Activated CD4-positive, alpha-beta T cell treated with anti-CD3 and anti-CD28 coated beads for 4 hours (primary cell): ENCODE data around the gene CRIP2.

Experiments used
- DNase-seq, 2 donors: peaks; one replicate each; pipeline ENCODE4 v3.0.0-alpha.2; 2020

The CRIP2 gene

DNA sequence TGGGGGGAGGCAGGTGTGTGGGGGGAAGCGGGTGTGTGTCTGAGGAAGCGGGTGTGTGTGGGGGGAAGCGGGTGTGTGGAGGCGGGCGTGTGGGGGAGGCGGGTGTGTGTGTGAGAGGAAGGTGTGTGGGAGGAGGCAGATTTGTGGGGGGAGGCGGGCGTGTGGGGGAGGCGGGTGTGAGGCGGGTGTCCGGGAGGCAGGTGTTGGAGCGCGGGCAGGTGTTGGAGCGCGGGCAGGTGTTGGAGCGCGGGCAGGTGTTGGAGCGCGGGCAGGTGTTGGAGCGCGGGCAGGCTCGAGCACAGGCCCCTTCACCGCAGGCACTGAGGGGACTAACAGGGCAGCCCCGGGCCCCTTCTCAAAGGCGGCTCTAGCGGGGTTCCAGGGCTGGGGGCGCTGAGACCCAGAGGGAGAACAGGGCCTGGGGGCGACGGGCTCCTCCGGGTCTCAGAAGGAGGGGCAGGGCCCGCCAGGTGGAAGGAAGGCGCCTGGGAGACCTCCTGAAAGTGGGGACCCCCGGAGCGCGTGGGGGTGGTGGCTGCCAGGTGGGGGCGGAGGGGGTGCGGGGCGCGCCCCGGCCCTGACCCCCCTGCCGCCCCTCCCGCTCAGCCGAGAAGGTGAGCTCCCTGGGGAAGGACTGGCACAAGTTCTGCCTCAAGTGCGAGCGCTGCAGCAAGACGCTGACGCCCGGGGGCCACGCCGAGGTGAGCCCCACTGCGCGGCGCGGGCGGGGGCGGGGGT is 3.2 kb downstream of the CRIP2 start:
- DNase-seq, result peak; percentile 46 to 73

DNA sequence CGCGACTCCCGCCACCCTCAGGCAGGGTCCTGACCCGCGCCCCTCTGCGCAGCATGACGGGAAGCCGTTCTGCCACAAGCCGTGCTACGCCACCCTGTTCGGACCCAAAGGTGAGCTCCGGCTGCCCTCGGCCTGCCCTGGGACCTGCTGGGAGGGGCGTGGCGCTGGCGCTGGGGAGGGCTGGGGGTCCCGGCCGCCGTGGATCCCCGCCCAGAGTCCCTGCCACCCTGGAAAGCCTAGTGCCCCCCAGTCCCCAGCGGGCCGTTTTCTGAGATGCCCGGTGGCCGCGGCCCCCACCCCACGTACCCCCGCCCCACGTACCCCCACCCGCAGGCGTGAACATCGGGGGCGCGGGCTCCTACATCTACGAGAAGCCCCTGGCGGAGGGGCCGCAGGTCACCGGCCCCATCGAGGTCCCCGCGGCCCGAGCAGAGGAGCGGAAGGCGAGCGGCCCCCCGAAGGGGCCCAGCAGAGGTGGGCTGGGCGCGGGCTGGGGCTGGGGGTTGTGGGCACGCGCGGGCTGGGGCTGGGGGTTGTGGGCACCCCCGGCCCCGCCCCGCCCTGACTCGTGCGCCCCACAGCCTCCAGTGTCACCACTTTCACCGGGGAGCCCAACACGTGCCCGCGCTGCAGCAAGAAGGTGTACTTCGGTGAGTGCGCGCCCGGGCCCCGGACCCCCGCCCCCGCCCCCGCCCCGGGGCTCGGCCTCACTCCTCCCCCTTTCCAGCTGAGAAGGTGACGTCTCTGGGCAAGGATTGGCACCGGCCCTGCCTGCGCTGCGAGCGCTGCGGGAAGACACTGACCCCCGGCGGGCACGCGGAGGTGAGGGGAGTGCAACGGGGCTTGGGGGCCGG is 4.0 kb downstream of the CRIP2 start:
- DNase-seq, result no peak

DNA sequence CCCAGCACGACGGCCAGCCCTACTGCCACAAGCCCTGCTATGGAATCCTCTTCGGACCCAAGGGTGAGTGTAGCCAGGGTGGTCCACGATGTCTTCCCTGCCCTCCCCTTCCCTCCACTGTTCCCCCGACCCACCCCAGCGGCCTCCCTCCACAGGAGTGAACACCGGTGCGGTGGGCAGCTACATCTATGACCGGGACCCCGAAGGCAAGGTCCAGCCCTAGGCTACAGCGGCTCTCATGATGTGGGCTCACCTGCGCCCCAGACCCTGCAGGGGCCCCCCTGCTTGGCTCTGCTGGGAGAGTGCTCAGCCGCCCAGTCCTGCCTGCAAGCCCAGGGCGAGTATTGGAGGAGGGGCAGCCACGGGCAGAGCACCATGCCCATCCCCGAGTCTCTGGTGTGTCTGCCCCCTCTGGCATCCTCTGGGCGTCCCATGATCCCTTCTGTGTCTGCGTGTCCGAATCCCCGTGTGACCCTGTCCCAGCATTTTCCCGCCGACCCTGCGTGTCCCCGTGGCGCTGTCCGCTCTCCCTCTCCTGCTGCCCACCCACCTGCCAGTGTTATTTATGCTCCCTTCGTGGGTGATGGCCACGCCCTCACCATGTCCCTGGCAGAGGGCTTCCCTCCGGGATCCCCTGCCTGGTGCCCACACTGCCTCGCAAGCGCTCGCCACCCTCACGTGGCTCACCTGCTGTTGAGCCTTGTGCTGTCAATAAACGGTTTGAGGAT is 5.0 kb downstream of the CRIP2 start:
- DNase-seq, result no peak

DNA sequence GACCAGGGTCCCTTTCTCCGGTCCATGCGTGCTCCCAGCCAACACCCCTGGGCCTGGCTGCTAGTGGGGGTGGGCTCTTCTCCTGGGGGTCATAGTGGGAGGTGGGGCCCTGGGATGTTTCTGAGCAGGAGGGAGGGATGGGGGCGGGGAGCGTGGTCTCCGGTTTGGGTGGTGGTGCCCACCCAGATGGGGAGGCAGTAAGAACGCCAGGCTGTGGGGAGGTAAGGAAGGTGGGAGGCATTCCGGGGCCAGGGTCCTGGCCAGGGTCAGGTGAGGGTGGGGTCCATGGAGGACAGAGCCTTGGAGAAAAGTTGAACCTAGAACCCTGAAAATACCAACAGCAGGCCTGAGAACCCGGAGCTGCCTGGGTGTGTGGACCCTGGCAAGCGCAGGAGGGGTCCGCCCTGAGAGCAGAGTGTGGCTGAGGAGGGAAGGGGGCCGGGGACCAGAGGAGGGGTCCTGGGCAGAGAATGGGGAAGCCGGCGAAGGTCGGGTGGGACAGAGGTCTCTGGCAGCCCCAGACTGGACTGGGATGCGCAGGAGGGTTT is 5.7 kb downstream of the CRIP2 start:
- no peak for DNase-seq

DNA sequence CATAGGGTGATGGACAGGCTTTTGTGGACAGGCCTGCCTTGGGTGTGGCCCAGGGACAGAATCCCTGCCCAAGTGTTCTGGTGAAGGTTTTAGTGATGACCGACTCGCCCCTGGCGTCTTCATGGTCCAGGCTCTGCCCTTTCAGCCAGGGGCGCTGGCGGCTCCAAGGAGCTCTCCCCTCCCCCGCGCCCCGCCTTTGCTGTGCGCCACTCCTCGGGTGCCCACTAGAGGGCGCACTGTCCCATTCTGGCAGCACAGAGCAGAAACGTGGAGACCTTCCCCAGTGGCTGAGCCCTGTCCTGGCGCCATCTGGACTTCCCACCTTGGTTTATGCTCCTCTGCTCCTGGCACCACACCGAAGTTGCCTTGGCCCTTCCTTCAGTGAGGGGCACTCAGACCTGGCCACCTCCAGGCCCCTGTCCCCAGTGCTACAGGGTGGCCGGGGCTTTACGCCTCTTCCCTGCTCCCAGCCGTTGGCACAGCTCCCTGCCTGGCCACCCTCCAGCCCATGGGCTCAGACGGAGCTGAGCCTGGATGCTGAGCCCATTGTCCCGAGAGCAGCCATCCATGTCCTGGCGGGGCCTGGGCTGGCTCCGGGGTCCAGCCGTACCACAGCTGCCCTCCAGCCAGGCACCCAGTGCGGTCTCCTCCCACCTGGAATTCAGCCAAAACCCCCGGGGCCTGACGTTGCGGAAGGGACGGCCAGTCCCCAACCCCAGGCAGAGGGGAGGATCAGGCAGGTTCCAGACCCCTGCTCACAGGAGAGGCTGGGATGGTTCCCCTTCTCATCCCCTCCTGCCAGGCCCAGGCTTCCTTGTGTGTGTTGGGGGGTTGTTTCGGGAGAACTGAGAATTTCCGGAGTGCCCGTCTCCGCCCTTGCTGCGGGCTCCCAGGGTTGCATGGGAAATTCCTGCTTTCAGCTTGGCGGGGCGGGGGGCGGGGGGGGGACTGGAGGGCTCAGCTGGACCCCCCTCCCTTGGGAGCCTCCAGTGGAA is 6.5 kb downstream of the CRIP2 start:
- peak; percentile 84 to 89 for DNase-seq

DNA sequence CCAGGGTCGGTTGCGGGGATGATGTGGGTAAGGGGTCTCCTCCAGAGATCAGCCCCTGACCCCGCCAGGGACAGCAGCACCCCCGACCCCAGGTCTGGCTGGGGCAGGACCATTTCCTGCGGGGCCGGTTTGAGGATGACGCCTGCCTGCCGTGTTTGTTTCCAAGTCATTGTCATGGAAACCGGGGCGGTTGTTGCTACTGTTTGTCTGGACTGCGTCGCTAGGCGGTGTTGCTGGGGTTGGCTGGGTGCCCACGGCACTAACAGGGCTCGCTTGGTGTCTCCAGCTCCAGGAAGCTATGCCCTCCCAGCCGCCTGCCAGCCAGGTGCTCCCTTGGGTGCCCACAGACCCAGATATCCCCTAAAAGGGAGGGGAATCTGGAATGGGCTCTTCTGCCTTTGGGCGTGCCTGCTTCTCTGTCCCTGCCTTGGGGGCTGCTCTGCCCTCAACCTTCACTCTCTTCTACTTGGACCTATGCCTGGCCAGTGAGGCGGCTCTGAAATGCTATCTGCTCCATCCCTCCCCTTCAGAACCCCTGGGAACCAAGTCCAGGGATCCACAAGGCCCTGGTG is 7.4 kb downstream of the CRIP2 start:
- DNase-seq, result peak; percentile 88 to 91

DNA sequence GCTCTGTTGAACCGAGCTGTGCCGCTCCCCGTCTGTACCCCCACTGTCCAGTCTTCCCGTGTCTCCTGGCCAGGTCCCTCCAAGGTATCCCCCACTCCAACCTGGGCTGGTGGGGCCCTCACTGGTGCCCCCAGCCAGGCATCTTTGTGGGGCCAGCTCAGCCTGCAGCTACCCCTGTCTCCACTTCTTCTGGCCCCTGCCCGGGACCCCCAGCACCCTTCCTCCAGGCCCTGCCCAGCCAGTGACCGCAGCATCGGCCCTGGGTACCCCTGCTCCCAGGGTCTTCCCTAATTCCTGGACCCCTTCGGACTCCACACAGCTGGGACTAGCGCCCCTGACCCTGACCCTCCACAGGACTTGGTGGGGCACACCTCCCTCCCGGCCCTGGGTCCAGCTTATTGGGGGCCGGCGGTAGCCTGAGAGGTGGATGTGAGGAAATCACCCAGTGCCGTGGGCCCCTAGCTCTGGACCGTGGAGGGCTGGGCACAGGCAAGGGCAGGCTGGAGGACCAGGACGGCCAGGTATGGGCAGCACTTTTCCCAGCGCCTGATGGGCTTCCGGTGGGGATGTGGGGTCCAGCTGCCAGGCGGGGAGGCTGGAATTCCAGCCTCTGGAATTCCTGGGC is 8.0 kb downstream of the CRIP2 start:
- DNase-seq, result no peak

DNA sequence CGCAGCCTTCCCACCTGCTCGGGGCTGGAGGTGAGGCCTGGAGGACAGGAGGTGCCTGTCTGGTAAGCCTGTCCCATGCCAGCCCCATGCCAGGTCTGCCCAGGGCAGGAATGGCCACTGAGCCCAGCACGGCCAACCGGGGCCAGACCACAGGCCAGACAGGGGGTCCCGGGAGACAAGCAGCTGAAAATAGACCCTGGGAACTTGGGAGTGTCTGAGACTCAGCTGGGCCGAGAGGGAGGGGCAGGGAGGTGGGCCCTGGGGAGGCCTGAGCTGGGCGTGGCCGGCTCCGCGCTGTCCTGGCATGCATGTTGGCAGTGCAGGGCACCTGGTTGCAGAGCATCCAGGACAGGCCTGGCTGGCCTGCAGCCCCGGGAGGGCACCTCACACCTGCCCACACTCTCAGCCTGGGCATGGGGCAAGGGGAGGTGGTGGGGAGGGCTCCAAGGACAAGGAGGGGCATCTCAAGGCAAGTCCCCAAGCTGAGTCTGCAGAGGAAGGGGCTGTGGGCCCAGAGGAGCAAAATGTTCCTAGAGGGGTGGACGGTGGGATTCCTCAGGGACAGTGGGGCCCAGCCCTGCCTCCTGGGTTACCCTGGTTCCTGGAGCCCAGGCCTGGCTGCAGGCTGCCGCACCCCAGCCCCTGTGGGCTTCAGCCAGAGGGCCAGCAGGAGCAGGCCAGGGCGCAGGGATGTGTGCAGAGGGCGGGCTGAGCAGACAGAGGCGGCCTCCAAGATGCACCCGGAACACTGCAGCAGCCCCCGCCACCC is 8.9 kb downstream of the CRIP2 start:
- DNase-seq, result no peak

DNA sequence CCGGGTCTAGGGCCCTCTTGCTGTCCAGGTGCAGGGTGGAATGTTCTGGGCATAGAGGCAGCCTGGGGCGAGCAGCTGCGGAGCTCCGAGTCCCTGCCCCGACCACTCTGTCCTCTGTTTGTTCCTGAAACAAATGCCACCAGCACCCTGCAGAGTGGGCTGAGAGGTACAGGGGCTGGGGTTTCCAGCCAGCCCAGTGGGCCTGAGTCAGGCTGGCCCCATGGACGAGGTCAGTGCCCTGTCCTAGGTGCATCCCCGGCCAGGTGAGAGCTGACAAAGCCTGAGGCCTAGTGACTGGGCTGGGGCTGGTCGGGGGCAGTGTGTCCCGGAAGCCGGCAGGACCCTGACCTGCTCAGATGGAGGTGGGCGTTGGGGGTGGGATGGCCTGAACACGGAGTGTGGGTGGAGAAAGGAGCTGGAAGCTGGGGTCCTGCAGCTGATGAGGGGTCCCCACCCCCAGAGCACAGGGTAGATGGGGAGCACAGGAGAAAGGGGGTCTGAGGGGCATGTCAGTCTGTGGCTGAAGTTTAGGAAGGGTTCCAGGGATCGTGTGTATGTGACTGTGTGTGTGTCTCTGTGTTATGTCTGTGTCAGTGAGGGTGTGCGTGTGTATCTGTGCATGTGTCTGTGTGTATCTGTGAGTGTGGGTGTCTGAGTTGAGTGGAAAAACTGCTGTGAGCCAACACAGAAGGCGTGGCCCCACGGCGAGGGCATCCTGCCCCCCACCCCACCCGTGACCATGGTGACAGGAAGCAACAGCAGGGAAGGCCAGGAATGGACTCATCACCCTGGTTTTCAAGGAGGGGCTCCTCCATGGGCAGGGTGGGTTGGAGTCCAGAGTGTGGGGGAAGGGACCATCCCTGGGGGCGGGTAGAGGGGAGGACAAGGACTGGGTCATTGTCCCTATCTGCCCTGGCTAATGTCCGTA is 9.7 kb downstream of the CRIP2 start:
- DNase-seq, result peak; percentile 68 to 78

DNA sequence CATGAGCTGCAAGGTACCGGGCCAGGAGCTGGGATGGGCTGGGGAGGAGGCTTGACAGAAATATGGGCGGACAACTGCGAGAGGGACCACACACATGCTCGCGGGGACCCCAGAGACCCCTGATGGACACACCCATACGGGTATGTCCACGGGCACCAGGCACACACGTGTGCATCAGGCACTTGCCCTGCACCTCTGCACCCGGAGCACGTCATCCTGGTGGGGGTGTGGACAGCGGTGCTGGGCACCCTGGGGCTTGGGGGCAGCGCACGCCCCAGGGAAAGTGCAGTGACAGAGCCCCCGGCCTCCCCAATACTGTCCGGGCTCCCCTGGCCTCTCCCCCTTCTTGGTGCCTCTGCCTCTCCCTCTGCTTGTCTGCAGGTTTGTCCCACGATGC is 10.4 kb downstream of the CRIP2 start:
- DNase-seq, result no peak

DNA sequence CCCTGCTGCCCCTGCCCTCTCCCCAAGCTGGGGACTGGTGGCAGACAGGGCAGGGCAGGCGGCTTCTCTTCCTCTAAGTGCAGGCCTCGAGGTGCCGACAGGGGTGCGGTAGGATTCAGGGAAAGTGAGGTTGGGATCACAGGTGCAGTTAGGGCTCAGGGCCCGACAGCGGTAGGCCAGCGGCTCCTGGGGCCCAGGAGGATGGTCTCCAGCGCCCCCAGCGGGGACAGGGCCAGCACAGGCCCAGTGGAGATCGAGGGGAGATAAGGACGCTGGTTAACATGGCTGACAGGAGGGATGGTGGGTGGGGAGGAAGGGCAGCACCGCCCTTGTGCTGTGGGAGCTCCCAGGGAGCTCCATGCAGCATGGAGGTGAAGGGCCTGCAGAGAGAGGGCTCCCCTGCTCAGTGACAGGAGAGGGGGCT is 11.1 kb downstream of the CRIP2 start:
- DNase-seq, result no peak

DNA sequence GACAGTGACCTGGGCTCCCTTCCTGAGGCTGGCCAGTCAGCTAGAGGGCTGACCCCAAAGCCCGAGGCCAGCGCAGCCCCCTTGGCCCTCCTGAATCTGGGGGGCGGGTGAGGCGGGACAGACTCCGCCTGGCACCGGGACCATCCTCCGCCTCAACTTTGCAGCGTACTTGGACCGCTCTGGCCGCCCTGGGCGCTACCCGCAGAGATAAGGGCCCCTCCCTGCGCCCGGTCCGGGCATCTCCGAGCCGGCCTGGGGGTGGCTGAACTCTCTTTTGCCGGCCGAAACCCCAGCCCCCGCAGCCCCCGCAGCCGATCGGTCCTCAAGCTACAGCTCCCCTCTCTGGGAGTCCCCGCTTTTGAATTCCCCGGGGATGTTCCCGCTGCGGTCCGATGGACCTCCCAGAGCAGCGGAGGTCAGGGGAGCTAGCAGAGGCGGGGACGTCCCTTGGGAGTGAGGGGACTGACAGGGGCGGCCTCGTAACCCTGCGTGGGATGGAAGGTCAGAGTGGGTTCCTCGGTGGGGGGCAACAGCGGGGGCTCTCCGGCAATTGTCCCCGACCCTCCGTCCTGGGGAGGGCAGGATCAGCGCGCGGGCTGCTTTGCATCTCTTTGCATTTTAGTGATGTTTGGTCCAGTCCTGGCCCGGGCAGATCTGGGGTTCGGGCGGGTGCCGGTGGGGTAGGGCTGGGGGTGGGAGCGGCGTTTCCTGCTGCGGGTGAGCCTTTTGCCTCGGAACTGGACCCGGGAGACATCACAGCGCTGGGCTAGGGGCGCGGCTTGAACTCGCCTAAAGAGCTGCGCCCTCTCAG is 11.7 kb downstream of the CRIP2 start, which contains the start of gene CRIP1:
Gene CRIP1 (plus strand): TSS at position 724 of the 811 bp plus-strand sequence. CDS start 374 bp downstream, outside the sequence.
- DNase-seq, result no peak

DNA sequence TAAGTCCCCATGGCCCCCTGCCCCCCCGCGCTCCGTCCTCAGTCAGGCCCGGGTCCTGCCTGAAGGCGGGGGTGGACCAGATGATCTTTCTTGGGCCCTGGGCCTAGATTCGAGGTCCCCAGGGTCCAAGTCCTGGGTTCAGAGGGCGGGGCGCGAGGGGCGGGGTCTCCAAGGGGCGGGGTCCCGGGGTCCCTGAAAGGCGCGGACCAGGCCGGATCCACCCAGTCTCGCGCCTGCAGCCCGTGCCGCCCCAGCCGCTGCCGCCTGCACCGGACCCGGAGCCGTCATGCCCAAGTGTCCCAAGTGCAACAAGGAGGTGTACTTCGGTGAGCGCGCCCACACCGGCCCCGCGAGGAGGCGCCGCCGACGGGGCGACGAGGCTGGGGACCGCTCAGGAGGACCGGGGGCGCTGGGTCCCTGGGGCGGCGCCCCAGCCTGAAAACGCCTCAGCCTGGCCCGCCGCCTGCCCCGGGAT is 12.4 kb downstream of the CRIP2 start:
- peak in 1 of 2 donors; percentile 54 for DNase-seq

DNA sequence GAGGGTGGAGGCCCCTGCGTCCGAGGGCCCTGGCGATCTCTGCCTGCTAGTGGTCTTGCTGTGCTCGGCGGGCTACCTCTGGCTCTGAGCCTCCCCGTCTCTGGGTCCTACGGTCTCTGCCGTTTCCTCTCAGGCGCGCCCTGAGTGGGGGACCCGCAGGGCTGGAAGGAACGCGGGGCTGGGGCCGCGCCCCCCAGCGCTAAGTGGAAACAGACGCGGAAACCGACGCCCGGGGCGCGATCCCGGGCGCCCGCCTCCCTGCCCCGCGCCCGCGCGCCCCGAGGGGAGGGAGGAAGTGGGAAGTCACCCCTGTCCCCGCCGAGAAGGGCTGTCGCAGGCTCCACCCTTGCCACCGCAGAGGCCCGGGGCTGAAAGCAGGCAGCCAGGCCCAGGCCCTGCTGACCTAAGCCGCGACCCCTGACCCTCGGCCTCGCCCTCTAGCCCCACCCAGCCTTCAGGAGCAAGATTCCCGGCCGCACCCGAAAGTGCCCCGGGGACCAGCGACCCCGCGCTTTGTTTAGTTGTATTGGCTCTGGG is 12.9 kb downstream of the CRIP2 start:
- DNase-seq, result peak; percentile 50 to 63

DNA sequence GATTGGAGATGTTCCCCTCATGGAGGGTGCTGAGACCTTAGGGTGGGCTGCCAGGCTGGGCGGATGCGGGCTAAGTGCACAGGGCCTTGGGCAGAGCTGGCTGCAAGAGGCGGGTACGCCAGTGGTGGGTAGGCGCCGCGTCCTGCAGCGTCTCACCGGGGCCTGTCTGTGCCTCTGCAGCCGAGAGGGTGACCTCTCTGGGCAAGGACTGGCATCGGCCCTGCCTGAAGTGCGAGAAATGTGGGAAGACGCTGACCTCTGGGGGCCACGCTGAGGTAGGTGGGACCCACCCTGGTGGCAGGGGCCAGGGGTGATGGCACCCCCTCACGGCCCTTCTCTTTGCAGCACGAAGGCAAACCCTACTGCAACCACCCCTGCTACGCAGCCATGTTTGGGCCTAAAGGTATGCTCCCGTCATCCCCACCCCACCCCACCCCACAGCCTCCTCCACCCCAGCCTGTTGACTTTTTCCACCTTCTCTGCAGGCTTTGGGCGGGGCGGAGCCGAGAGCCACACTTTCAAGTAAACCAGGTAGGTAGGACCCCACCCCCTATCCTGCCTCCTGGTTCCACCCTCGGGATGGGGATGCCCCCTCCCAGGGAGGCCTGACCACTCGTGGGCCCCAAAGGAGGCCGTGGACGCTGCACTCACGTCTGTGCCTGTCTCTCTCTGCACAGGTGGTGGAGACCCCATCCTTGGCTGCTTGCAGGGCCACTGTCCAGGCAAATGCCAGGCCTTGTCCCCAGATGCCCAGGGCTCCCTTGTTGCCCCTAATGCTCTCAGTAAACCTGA is 13.6 kb downstream of the CRIP2 start:
- DNase-seq, result no peak

DNA sequence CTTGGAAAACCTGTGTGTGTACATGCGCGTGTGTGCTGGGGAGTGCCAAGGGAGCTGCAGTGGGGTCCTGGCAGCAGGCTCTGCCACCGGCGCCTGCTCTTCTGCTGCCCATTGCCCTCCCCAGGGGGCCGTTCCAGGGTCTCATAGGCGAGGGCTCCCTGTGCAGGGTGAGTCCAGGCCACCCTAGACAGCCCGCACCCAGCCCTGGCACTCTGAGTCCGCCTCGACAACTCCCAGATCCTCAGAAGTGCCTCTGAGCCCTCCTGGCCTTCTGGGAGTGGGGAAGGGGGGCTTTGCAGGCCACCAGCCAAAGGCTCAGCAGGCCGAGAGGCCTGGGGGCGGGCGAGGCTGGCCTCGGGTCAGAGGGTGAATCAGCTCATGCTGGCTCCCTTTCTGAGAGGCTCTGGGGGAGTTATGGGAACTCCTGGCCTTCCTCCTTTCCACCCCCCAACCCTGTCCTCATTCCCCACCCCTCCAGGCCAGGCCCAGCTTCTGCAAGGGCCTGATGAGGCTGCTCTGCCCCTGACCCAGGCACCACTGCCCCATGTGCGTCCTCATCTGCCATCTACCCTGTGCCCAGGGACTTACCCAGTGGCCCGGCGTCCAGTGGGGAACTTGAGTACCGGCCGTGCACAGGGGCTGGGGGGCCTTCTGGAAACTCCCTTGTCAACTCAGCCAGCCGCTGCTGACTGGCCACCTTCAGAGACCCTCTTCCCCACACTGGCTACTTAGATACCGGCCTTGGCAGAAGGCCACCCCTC is 14.3 kb downstream of the CRIP2 start:
- DNase-seq, result no peak
